Tibial artery (tissue), 4 donors: ENCODE measurements around the gene PHTF2.

ENCODE experiments used
- DNase-seq, 2 donors: peaks; one replicate each; pipeline ENCODE4 v3.0.0-alpha.2; 2019
- H3K27ac ChIP-seq, 2 donors: fragments of 200-600 bp; sonication (generic) in 1 of 2; 1 replicate in 1 of 2; 2 replicates in 1 of 2; pipeline ENCODE4 v1.5.1; 2018 to 2019; ENCODE audit warnings: mild to moderate bottlenecking in 1 of 2
- H3K27me3 ChIP-seq, 2 donors: fragments of 200-600 bp; sonication (generic) in 1 of 2; one replicate each; pipeline versions ENCODE4 v1.5.1 to v1.6.0; 2016 to 2019
- H3K36me3 ChIP-seq, 3 donors: fragments of 200-600 bp; sonication (generic) in 2 of 3; one replicate each; pipeline ENCODE4 v1.5.1; 2016 to 2019; ENCODE audit warnings: mild to moderate bottlenecking in 2 of 3
- H3K4me1 ChIP-seq, 4 donors: fragments of 200-600 bp; sonication (generic) in 2 of 4; 1 replicate in 3 of 4; 2 replicates in 1 of 4; pipeline ENCODE4 v1.5.1; 2016 to 2019
- H3K4me3 ChIP-seq, 2 donors: fragments of 200-600 bp; sonication (generic) in 1 of 2; 1 replicate in 1 of 2; 2 replicates in 1 of 2; pipeline ENCODE4 v1.5.1; 2018 to 2019; ENCODE audit warnings: mild to moderate bottlenecking in 2 of 2
- H3K9me3 ChIP-seq, 3 donors: fragments of 200-600 bp; sonication (generic) in 1 of 3; one replicate each; pipeline ENCODE4 v1.5.1; 2016 to 2019
- intact Hi-C: fragments of 100-400 bp; cut with DNase I; formaldehyde crosslinking; loops from one replicate; pipeline ENCODE4 v1.15.0; 2023; ENCODE audit warnings: low total_unique reads
- TF ChIP-seq, protein P1 (sequence below), 2 experiments: fragments of 200-600 bp in 1 of 2; fragments of 450-650 bp in 1 of 2; IDR thresholded peaks; one replicate each; pipeline ENCODE4 v1.5.1; 2017 to 2019; ENCODE audit warnings: antibody characterized with exemption in 2 of 2, mild to moderate bottlenecking in 1 of 2, moderate library complexity in 1 of 2

PHTF2 gene

DNA sequence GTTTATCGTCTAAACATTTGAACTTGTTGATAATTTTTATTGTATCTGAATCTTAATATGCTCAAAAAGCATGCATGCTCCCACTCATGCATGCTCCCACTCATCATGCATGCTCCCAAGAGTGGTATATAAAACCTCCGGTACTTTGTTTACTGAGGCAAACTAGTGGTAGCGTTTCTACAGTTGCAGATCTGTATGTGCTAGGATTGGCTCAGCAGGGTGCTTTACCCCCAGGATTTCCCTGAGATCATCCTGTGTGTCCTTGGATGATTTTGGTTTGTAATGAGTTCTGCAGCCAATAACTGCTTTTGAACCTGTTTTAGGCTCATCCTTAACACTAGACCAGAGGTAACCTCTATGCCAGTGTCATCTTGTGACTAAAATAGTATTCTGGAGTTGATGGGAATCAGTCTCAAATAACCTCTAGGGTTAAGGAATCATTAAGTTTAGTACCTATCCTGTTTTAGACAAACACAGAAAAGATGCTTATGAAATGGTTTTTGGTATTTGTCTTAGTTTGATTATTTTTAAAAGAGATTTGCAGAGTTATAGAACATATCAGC lies 40.4 kb downstream of the PHTF2 start:
- no peak overlapping the region for H3K4me3 ChIP-seq
- peaks cover 0 to 15% (median 2%) of the 10 kb centered on the region in 4 donors for H3K4me1 ChIP-seq
- no peaks in the 10 kb centered on the region for H3K9me3 ChIP-seq
- TF ChIP-seq, protein P1, sequence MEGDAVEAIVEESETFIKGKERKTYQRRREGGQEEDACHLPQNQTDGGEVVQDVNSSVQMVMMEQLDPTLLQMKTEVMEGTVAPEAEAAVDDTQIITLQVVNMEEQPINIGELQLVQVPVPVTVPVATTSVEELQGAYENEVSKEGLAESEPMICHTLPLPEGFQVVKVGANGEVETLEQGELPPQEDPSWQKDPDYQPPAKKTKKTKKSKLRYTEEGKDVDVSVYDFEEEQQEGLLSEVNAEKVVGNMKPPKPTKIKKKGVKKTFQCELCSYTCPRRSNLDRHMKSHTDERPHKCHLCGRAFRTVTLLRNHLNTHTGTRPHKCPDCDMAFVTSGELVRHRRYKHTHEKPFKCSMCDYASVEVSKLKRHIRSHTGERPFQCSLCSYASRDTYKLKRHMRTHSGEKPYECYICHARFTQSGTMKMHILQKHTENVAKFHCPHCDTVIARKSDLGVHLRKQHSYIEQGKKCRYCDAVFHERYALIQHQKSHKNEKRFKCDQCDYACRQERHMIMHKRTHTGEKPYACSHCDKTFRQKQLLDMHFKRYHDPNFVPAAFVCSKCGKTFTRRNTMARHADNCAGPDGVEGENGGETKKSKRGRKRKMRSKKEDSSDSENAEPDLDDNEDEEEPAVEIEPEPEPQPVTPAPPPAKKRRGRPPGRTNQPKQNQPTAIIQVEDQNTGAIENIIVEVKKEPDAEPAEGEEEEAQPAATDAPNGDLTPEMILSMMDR (IDR thresholded peaks at IDR 0.05): no peak
- DNase-seq: no peak
- intact Hi-C loops: no loop called here
- no peaks in the 10 kb centered on the region for H3K36me3 ChIP-seq
- H3K27me3 ChIP-seq: no peaks in the 10 kb centered on the region
- H3K27ac ChIP-seq: no peak overlapping the region

DNA sequence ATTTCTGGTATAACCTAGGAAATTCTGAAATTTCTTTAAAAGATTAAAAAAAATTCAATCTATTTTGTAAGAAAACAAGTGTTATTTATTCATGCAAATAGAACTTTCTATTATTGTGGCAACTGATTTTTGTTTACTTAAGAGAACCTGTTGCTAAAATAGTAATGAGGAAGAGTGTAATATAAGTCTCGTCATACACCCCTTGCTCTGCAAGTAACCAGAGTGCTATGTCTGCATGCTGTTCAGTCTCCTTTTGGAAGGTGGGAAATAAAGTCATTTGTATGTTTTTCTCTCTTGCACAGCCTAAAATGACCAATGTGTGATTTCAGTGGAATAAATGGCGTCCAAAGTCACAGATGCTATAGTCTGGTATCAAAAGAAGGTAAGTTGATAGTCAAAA lies 41.3 kb downstream of the PHTF2 start:
- H3K27ac ChIP-seq: no peak overlapping the region
- H3K4me3 ChIP-seq: no peak overlapping the region
- no peak for DNase-seq
- TF ChIP-seq, protein P1 (IDR thresholded peaks at IDR 0.05): no peak
- peaks cover 0 to 10% (median 0%) of the 10 kb centered on the region in 4 donors for H3K4me1 ChIP-seq
- H3K27me3 ChIP-seq: no peaks in the 10 kb centered on the region
- intact Hi-C loops: no loop called here
- H3K36me3 ChIP-seq: no peaks in the 10 kb centered on the region
- H3K9me3 ChIP-seq: no peaks in the 10 kb centered on the region

DNA sequence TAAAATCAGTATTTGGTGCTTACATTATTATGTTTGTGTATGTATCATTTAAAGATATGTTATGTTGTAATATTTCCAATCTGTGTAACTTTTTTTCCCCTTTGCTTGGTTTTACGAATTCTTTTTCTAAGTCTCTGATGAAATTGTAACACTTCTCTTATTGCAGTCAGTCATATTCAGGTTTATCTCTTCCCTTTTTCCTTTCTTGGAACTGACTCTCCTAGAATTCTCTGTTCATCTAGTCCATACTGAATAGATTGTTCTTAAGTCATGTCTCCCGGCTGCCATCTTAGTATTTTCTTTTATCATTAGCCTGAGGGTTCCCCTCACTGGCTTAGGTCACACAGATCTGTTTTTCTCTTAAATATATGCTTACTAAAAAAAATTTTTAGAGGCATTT lies 44.6 kb downstream of the PHTF2 start:
- DNase-seq: no peak
- H3K27ac ChIP-seq: no peak overlapping the region
- intact Hi-C loops: no loop called here
- no peaks in the 10 kb centered on the region for H3K9me3 ChIP-seq
- no peaks in the 10 kb centered on the region for H3K36me3 ChIP-seq
- peaks cover 0 to 4% (median 0%) of the 10 kb centered on the region in 4 donors for H3K4me1 ChIP-seq
- H3K4me3 ChIP-seq: no peak overlapping the region
- TF ChIP-seq, protein P1 (IDR thresholded peaks at IDR 0.05): no peak
- no peaks in the 10 kb centered on the region for H3K27me3 ChIP-seq

DNA sequence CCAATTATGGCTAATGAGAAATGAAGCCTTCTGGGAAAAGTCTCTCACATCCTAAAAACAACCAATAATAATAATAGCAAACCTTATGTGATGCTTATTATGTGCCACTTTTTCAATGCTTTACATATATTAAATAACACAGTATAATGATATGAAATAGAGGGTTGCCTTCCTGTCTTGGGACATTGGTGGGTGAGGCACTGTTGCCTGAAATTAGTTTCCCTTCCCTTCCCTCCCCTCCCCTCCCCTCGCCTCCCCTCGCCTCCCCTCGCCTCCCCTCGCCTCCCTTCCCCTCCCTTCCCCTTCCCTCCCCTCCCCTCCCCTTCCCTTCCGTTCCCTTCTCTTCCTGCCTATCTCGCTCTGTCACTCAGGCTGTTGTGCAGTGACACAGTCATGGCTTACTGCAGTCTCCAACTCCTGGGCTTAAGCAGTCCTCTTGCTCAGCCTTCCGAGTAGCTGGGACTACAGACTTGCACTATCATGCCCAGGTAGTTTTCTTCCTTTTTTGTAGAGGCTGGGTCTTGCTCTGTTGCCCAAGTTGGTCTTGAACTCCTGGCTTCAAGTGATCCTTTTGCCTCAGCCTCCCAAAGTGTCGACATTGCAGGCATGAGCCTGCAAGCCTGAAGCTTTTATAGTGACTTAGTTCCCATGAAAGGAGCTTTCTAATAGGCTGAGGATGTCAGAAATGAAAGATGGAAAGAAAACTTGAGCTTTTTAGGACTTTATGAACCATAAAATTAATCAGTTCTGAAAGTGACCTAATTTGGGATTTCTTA lies 47.9 kb downstream of the PHTF2 start:
- intact Hi-C loops: no loop called here
- Histone ChIP-seq H3K27me3 (no peaks in the 10 kb centered on the region), H3K4me3 (no peak overlapping the region), H3K27ac (no peak overlapping the region), H3K4me1 (no peaks in the 10 kb centered on the region), H3K9me3 (no peaks in the 10 kb centered on the region), H3K36me3 (no peaks in the 10 kb centered on the region)
- TF ChIP-seq, protein P1 (IDR thresholded peaks at IDR 0.05): no peak
- no peak for DNase-seq

DNA sequence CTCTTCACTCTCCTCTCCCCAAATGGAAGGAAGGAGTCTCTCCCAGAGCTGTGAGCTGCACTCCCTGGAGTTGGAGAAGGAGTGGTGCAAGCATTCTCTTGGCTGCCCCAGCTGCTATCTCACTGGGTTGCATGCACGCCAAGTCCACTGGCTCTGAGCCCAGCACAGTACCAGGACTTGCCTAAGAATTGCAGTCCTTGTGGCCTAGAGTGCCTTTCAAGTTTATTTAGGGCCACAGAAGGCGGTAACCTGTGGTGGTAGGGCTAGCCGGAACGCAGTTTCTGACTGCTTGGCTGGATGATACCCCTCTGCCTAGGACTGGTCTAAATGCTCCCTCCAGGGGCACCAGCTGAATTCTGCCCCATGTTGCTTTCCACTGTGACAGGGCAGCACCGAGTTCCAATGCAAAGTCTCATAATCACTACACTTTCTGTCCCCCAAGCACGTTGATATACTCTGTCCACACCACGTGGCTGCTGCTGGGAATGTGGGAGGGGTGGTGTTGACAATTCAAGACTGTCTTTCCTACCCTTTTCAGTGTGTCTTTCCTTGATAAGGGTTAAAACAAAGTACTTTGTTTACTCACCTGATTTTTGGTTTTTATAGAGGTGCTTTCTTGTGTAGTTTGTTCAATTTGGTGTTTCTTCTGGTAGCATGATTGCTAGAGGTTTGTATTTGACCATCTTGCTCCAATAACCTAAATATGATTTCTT lies 57.0 kb downstream of the PHTF2 start:
- H3K4me1 ChIP-seq: no peaks in the 10 kb centered on the region
- no peak for DNase-seq
- H3K4me3 ChIP-seq: no peak overlapping the region
- intact Hi-C loops: no loop called here
- H3K27ac ChIP-seq: no peak overlapping the region
- H3K36me3 ChIP-seq: peaks cover 0 to 8% (median 7%) of the 10 kb centered on the region in 3 donors
- TF ChIP-seq, protein P1 (IDR thresholded peaks at IDR 0.05): no peak
- H3K27me3 ChIP-seq: no peaks in the 10 kb centered on the region
- H3K9me3 ChIP-seq: no peaks in the 10 kb centered on the region
